Smooth muscle cell (in vitro differentiated cells): ENCODE data around the gene STK17B. TPM values are rescaled to one million over a fixed set of nuclear protein-coding genes. Genes with fewer than 3 reads are reported as not detected.
A peak's percentile ranks its signal among the peaks of the same experiment; 100 is the strongest.

Source experiments
- DNase-seq: peaks from one replicate; lab custom pipeline; 2025; ENCODE audit not compliant: unreplicated experiment; lab: John Stamatoyannopoulos, UW
- H2AFZ ChIP-seq: fragments of 200-600 bp; sonication (generic); 2 replicates; pipeline ENCODE4 v1.6.0; 2016; ENCODE audit warnings: antibody characterized with exemption, low read depth, mild to moderate bottlenecking
- H3F3A ChIP-seq: fragments of 200-600 bp; sonication (generic); 2 replicates; pipeline ENCODE4 v1.6.0; 2017; ENCODE audit warnings: antibody characterized with exemption, low read depth
- H3K27ac ChIP-seq: fragments of 200-600 bp; sonication (generic); 2 replicates; pipeline ENCODE4 v1.5.1; 2016; ENCODE audit warnings: low read depth, mild to moderate bottlenecking
- H3K27me3 ChIP-seq: fragments of 200-600 bp; sonication (generic); 2 replicates; pipeline ENCODE4 v1.6.1; 2016; ENCODE audit warnings: low read depth, mild to moderate bottlenecking
- H3K36me3 ChIP-seq: fragments of 200-600 bp; sonication (generic); 2 replicates; pipeline ENCODE4 v1.5.1; 2016; ENCODE audit warnings: low read depth
- H3K4me1 ChIP-seq: fragments of 200-600 bp; sonication (generic); 2 replicates; pipeline ENCODE4 v1.5.1; 2016; ENCODE audit warnings: low read depth
- H3K4me2 ChIP-seq: fragments of 200-600 bp; sonication (generic); 2 replicates; pipeline ENCODE4 v1.6.0; 2016; ENCODE audit warnings: mild to moderate bottlenecking
- H3K4me3 ChIP-seq: fragments of 200-600 bp; sonication (generic); 2 replicates; pipeline ENCODE4 v1.5.1; 2016; ENCODE audit warnings: mild to moderate bottlenecking
- H3K79me2 ChIP-seq: fragments of 200-600 bp; sonication (generic); 2 replicates; pipeline ENCODE4 v1.6.0; 2016; ENCODE audit warnings: low read depth, mild to moderate bottlenecking
- H3K9ac ChIP-seq: fragments of 200-600 bp; sonication (generic); 2 replicates; pipeline ENCODE4 v1.6.0; 2016; ENCODE audit warnings: low read depth
- H3K9me3 ChIP-seq: fragments of 200-600 bp; sonication (generic); replicated peaks from 2 replicates; pipeline ENCODE4 v1.5.1; 2016; ENCODE audit warnings: low read depth
- H4K20me1 ChIP-seq: fragments of 200-600 bp; sonication (generic); 2 replicates; pipeline ENCODE4 v1.6.0; 2016; ENCODE audit warnings: low read depth
- CTCF ChIP-seq: fragments of 200-600 bp; sonication (generic); IDR thresholded peaks from 2 replicates; pipeline ENCODE4 v1.5.1; 2017; ENCODE audit warnings: borderline replicate concordance, mild to moderate bottlenecking, antibody characterized with exemption; ENCODE audit not compliant: insufficient read depth, poor library complexity, severe bottlenecking
- WGBS: methylation state at CpG from one replicate; pipeline ENCODE4 v1.1.7; 2016; ENCODE audit warnings: low lambda C conversion rate; 5-methylcytosine and 5-hydroxymethylcytosine counted together
- polyA plus RNA-seq: library from polyadenylated mRNA; unstranded; fragments of >200 nt; fragmentation: Nextera tagmentation; extraction: Ambion mirVana; gene quantifications from 2 replicates; pipeline ENCODE4 v1.2.1, GENCODE V29; 2016
- total RNA-seq: library from RNA; depleted of rRNA; stranded (reverse); fragments of >200 nt; gene quantifications from 2 replicates; pipeline ENCODE4 v1.2.3, GENCODE V29; 2014

The STK17B gene
- total and polyA plus RNA-seq, 2 experiments from 2014 or later: 33.5 to 165 TPM

DNA sequence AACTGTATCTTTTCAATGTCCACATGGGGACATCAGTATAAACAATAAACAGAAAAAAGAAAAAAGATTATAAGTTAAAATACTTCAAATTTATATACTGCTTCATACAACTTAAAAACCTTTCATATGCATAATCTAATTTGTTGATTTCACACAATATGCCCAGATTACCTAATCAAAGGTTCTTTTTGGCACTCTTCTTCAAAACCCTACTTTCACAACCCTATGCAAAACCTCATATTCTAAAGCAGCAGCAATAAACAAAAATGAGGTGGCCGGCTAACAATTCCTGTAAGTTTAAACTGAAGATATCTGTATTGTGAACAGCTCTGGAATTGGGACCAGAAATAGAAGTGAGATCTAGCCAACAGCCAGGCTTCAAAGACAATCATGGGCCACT is 28.6 kb downstream of the STK17B start:
- no peaks in the 10 kb centered on the region for H3K9me3 ChIP-seq
- no peak for TF ChIP-seq CTCF
- no peaks in the 10 kb centered on the region for H3K27me3 ChIP-seq
- H4K20me1 ChIP-seq: peaks cover 29% of the 10 kb centered on the region
- no peak overlapping the region for H3K9ac ChIP-seq
- no peaks in the 10 kb centered on the region for H3K4me1 ChIP-seq
- H3K27ac ChIP-seq: no peak overlapping the region
- H3K79me2 ChIP-seq: peaks cover 10% of the 10 kb centered on the region
- no peak overlapping the region for H3K4me2 ChIP-seq
- no peak overlapping the region for H3K4me3 ChIP-seq
- peaks cover 38% of the 10 kb centered on the region for H3K36me3 ChIP-seq
- H2AFZ ChIP-seq: no peak overlapping the region
- peaks cover 3% of the 10 kb centered on the region for H3F3A ChIP-seq
- no peak for DNase-seq
- 91% methylated on average over 1 of the region's 1 CpG for WGBS

- no peak for TF ChIP-seq CTCF
- peaks cover 9% of the 10 kb centered on the region for H3F3A ChIP-seq
- DNase-seq: no peak
- peaks cover 11% of the 10 kb centered on the region for H4K20me1 ChIP-seq
- H3K79me2 ChIP-seq: peaks cover 5% of the 10 kb centered on the region
- peaks cover 50% of the 10 kb centered on the region for H3K36me3 ChIP-seq
- no peak overlapping the region for H3K4me2 ChIP-seq
- H3K27ac ChIP-seq: no peak overlapping the region
- no peak overlapping the region for H3K9ac ChIP-seq
- H3K4me3 ChIP-seq: no peak overlapping the region
- no peaks in the 10 kb centered on the region for H3K4me1 ChIP-seq
- peaks cover under 1% of the 10 kb centered on the region for H3K9me3 ChIP-seq
- H3K27me3 ChIP-seq: no peaks in the 10 kb centered on the region
- H2AFZ ChIP-seq: no peak overlapping the region
Observed at GRCh38 chr2:196140213-196140612, 31.2 kb downstream of the STK17B start.

- Histone ChIP-seq H3K9me3 (peaks cover 16% of the 10 kb centered on the region), H3K27ac (peak overlapping the region; percentile 43), H3F3A (peaks cover 28% of the 10 kb centered on the region), H3K4me1 (no peaks in the 10 kb centered on the region), H3K27me3 (no peaks in the 10 kb centered on the region), H4K20me1 (no peaks in the 10 kb centered on the region), H3K4me3 (no peak overlapping the region), H2AFZ (no peak overlapping the region), H3K4me2 (no peak overlapping the region), H3K36me3 (peaks cover 55% of the 10 kb centered on the region), H3K9ac (no peak overlapping the region), H3K79me2 (no peaks in the 10 kb centered on the region)
- TF ChIP-seq CTCF: no peak
- DNase-seq: no peak
- 76% methylated on average over 2 of the region's 2 CpGs for WGBS
Observed at GRCh38 chr2:196137271-196137670, 34.1 kb downstream of the STK17B start.

- 63% methylated on average over 7 of the region's 7 CpGs for WGBS
- no peaks in the 10 kb centered on the region for H4K20me1 ChIP-seq
Observed at GRCh38 chr2:196136151-196136550, 35.2 kb downstream of the STK17B start.

More at GRCh38 chr2:196136151-196136550, 35.2 kb downstream of the STK17B start:
- Histone ChIP-seq H3K36me3 (peaks cover 52% of the 10 kb centered on the region), H3K4me1 (no peaks in the 10 kb centered on the region), H3K79me2 (no peaks in the 10 kb centered on the region), H3F3A (peaks cover 28% of the 10 kb centered on the region), H3K9me3 (peaks cover 16% of the 10 kb centered on the region), H3K27me3 (no peaks in the 10 kb centered on the region), H3K27ac (peak overlapping the region; percentile 43), H3K4me2 (no peak overlapping the region), H3K4me3 (no peak overlapping the region), H2AFZ (no peak overlapping the region), H3K9ac (no peak overlapping the region)
- no peak for DNase-seq
- no peak for TF ChIP-seq CTCF
